ENCODE results near the gene MAP7D1.
A peak's percentile ranks its signal among the peaks of the same experiment; 100 is the strongest.

MAP7D1 gene

GRCh38 chr1:36134505-36135329, 21.2 kb upstream of the MAP7D1 start:
- no peak overlapping the region for H3K4me3 ChIP-seq (ENCODE audit: low read depth, low read length)
- peak; percentile 46 for TF ChIP-seq CTCF (IDR thresholded peaks at IDR 0.05; ENCODE audit: control insufficient read depth, extremely low read depth, insufficient read depth)
- no peak for DNase-seq (ENCODE audit: low read depth)

GRCh38 chr1:36135330-36135667, 20.7 kb upstream of the MAP7D1 start:
- no peak for DNase-seq (ENCODE audit: low read depth)
- no peak overlapping the region for H3K4me3 ChIP-seq (ENCODE audit: low read depth, low read length)
- no peak for TF ChIP-seq CTCF (IDR thresholded peaks at IDR 0.05; ENCODE audit: control insufficient read depth, extremely low read depth, insufficient read depth)

DNA sequence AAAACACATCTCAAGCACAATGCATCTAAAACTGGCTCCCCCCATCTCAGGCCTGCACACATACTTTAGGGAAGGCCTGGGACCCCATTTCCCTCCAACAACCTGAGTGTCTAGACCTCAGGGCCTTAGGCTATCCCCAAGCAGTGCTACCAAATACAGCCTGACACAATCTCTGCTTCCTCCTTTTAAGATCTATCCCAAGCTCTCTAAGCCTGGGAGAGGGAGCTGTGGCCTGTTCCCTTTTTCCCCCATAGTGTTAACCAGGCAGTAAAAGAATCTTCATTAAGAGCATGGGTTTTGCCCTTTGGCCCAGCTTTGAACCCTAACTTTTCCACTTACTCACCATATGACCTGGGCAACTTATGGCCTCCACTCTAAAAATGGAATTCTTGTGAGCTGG, 20.2 kb upstream of the MAP7D1 start:
- H3K4me3 ChIP-seq (ENCODE audit: low read depth, low read length), result no peak overlapping the region
- no peak for DNase-seq (ENCODE audit: low read depth)
- TF ChIP-seq CTCF (IDR thresholded peaks at IDR 0.05; ENCODE audit: control insufficient read depth, extremely low read depth, insufficient read depth), result no peak

DNA sequence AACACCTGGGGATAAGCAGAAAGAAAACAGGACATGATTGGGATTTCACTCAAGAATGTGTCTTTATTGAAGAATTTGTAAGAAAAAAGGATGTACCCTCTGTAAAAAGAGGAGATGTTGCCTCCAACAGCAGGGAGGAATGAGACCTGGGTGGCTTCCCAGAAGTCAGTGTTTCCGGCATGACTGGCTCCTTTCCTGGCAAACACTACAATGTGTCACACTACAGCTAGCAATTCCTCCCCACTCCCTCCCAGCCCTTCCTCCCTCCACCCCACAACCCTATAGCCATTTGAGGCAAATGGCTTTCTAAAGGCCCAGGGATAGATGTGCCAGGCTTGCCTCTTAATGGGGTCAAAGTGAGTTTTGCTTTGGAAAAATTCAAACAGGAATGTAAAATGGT, 19.4 kb upstream of the MAP7D1 start:
- TF ChIP-seq CTCF (IDR thresholded peaks at IDR 0.05; ENCODE audit: control insufficient read depth, extremely low read depth, insufficient read depth), result no peak
- DNase-seq (ENCODE audit: low read depth), result no peak
- H3K4me3 ChIP-seq (ENCODE audit: low read depth, low read length), result no peak overlapping the region

GRCh38 chr1:36137226-36137625, 18.7 kb upstream of the MAP7D1 start:
- DNase-seq (ENCODE audit: low read depth), result no peak
- TF ChIP-seq CTCF (IDR thresholded peaks at IDR 0.05; ENCODE audit: control insufficient read depth, extremely low read depth, insufficient read depth), result no peak

GRCh38 chr1:36137776-36138175, 18.2 kb upstream of the MAP7D1 start:
- TF ChIP-seq CTCF (IDR thresholded peaks at IDR 0.05; ENCODE audit: control insufficient read depth, extremely low read depth, insufficient read depth), result no peak
- no peak for DNase-seq (ENCODE audit: low read depth)

More at GRCh38 chr1:36137226-36137625, 18.7 kb upstream of the MAP7D1 start:
- no peak overlapping the region for H3K4me3 ChIP-seq (ENCODE audit: low read depth, low read length)

GRCh38 chr1:36139521-36139920, 16.4 kb upstream of the MAP7D1 start:
- DNase-seq (ENCODE audit: low read depth), result no peak
- no peak overlapping the region for H3K4me3 ChIP-seq (ENCODE audit: low read depth, low read length)
- no peak for TF ChIP-seq CTCF (IDR thresholded peaks at IDR 0.05; ENCODE audit: control insufficient read depth, extremely low read depth, insufficient read depth)

More at GRCh38 chr1:36137776-36138175, 18.2 kb upstream of the MAP7D1 start:
- no peak overlapping the region for H3K4me3 ChIP-seq (ENCODE audit: low read depth, low read length)

Data from LNCaP clone FGC (cell line).